H1 (cell line): Measurements from ENCODE around the gene OCRL. TPM values are rescaled to one million over a fixed set of nuclear protein-coding genes. Genes with fewer than 3 reads are reported as not detected.

ENCODE experiments used
- SAP30 ChIP-seq: fragments of 300-600 bp; sonication (generic); IDR thresholded peaks from 2 replicates; pipeline ENCODE4 v1.7.1; 2012; ENCODE audit warnings: low read length, moderate library complexity, mild to moderate bottlenecking, inconsistent platforms; ENCODE audit not compliant: insufficient read depth, insufficient replicate concordance
- polyA plus RNA-seq, 7 experiments: library from polyadenylated mRNA; depleted of rRNA in 3 of 7; stranded (reverse) in 5 of 7; unstranded in 2 of 7; fragments of >200 nt in 5 of 7; fragments of 200-250 nt in 2 of 7; gene quantifications; 1 replicate in 5 of 7; 2 replicates in 1 of 7; 4 replicates in 1 of 7; pipeline versions ENCODE4 v1.2.1 to v1.2.3, GENCODE V29; 2011 to 2013; ENCODE audit warnings: missing spikeins in 2 of 7, mixed read lengths in 2 of 7
- total RNA-seq: library from RNA; stranded (reverse); fragmentation: NEBNext Ultra II Directional; extraction: Animal tissue kit (Norgen Biotek cat#: 25700); gene quantifications from 2 replicates; pipeline ENCODE4 v1.2.1, GENCODE V29; 2021

Gene OCRL
- total and polyA plus RNA-seq, 2 of the 8 experiments (the other 6 are each of a cell fraction or from before 2014, with no cell fraction given): 12.7 to 15.1 TPM

DNA sequence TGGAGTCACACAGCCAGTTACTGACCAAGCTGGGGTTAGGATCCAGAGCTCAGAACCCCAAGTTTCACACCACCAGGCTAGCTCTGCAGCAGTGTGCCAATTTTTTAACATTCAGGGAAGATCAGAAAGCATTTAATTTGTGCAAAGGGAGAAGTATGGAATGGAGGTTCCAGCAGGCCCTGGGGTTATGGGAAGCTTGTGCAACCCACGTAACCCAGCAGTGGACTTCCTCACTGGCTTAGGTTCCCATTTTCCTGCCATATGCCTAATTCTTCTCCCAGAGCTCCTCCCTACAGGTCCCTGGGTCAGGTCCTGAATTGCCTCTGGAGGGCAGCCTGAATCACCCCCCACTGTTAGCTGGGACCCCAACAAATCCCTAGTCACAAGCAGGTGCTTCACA lies 100.7 kb downstream of the OCRL start (continued):
- TF ChIP-seq SAP30: no peak
